BE2C (cell line): Measurements from ENCODE around the gene PAPPA.

ENCODE experiments used
- DNase-seq: peaks from one replicate; pipeline ENCODE4 v3.0.0-alpha.2; 2020
- H3K27me3 ChIP-seq: fragments of 250-450 bp; sonication (Bioruptor Pico); 2 replicates; pipeline ENCODE4 v1.5.1; 2020; ENCODE audit warnings: mild to moderate bottlenecking
- H3K36me3 ChIP-seq: fragments of 250-450 bp; sonication (Bioruptor Pico); 2 replicates; pipeline ENCODE4 v1.5.1; 2020; ENCODE audit warnings: mild to moderate bottlenecking
- H3K4me1 ChIP-seq: fragments of 250-450 bp; sonication (Bioruptor Pico); 2 replicates; pipeline ENCODE4 v1.5.1; 2020
- H3K4me3 ChIP-seq: 2 replicates; pipeline ENCODE4 v1.5.1; 2011; ENCODE audit warnings: low read depth, low read length
- H3K9me3 ChIP-seq: fragments of 250-450 bp; sonication (Bioruptor Pico); 2 replicates; pipeline ENCODE4 v1.5.1; 2020
- CTCF ChIP-seq: IDR thresholded peaks from 2 replicates; pipeline ENCODE4 v1.5.1; 2012; ENCODE audit warnings: mild to moderate bottlenecking, low read depth, low read length

Gene PAPPA

GRCh38 chr9:116276196-116276493 lies 122.6 kb downstream of the PAPPA start:
- TF ChIP-seq CTCF = no peak
- DNase-seq = no peak
- Histone ChIP-seq H3K9me3 (no peaks in the 10 kb centered on the region), H3K36me3 (no peaks in the 10 kb centered on the region; the same call in 1 of the 2 replicates), H3K4me3 (no peak overlapping the region), H3K27me3 (no peaks in the 10 kb centered on the region), H3K4me1 (no peaks in the 10 kb centered on the region)

DNA sequence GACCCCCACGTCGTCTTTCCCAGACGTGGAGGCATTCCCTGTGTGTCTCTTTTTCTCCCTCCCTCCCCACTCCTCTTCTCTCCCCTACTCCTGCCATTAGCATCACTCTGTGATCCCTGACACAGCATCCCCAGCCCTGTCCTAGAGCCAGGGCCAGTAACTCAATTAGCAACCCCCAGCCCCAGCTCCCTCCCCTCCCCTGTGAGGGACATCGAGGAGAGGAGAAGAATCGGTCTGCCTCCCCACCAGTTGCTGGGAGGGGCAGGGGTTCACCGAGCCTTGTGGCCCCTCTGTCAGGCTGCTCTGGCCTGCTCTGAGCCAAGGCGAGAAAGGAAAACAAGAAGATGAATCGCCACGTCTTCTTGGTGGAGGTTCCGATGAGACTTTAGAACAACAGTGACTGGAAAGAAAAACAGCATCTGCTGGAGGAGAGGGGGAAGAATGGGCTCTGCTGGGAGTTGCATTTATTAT lies 123.1 kb downstream of the PAPPA start:
- no peaks in the 10 kb centered on the region; the same call in 1 of the 2 replicates for H3K36me3 ChIP-seq
- H3K4me1 ChIP-seq = no peaks in the 10 kb centered on the region
- no peak for DNase-seq
- TF ChIP-seq CTCF = no peak
- no peak overlapping the region for H3K4me3 ChIP-seq
- H3K9me3 ChIP-seq = no peaks in the 10 kb centered on the region
- no peaks in the 10 kb centered on the region for H3K27me3 ChIP-seq

DNA sequence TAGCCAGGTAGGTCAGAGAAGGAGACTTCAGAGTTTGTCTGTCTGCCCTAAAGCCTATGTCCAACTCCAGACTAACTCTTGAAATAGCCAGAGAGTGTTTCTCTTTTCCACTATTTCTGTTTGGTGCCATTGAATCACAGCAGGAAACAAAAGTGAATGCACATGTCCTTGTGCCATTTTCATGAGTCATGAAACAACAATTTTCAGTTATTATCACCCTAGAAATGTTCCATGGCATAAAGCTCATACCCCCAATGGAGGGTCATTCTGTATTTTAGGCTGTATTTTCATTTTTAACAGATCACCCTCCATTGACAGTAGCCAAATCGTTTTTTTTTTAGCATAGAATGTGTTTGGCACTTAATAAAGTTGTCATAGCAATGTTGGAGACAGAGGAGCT lies 124.7 kb downstream of the PAPPA start:
- DNase-seq = no peak
- no peaks in the 10 kb centered on the region for H3K27me3 ChIP-seq
- no peak for TF ChIP-seq CTCF
- no peaks in the 10 kb centered on the region for H3K9me3 ChIP-seq
- H3K4me1 ChIP-seq = peaks cover 11% of the 10 kb centered on the region
- H3K36me3 ChIP-seq = no peaks in the 10 kb centered on the region
- H3K4me3 ChIP-seq = no peak overlapping the region

GRCh38 chr9:116279230-116279629 lies 125.6 kb downstream of the PAPPA start:
- TF ChIP-seq CTCF = no peak
- H3K36me3 ChIP-seq = no peaks in the 10 kb centered on the region
- H3K27me3 ChIP-seq = no peaks in the 10 kb centered on the region
- no peak overlapping the region for H3K4me3 ChIP-seq
- H3K9me3 ChIP-seq = no peaks in the 10 kb centered on the region
- peaks cover 15% of the 10 kb centered on the region for H3K4me1 ChIP-seq
- DNase-seq = no peak

- Histone ChIP-seq H3K9me3 (no peaks in the 10 kb centered on the region), H3K36me3 (no peaks in the 10 kb centered on the region), H3K27me3 (no peaks in the 10 kb centered on the region), H3K4me3 (no peak overlapping the region), H3K4me1 (peaks cover 15% of the 10 kb centered on the region)
- TF ChIP-seq CTCF = no peak
- no peak for DNase-seq
These were observed 126.9 kb downstream of the PAPPA start for GRCh38 chr9:116280529-116280928.

DNA sequence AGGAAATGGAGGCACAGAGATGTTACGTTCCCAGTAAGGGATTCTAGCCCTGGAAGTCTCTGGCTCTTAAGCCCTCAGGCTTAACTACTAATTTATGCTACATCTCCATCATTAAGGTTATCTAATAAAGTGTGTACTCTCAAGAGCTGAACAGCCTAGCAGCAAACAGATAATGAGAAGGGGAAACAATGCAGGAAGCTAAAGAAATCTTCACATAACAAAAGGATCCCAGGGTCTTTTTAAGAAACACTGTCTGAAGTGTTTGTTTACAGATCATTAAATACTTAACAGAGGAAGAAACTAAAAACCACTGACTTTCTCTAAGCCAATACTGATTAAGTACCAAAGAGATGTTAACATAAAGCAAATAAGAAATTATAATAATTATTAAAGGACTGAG lies 129.0 kb downstream of the PAPPA start:
- Histone ChIP-seq H3K27me3 (no peaks in the 10 kb centered on the region), H3K4me1 (peaks cover 15% of the 10 kb centered on the region), H3K9me3 (no peaks in the 10 kb centered on the region), H3K36me3 (no peaks in the 10 kb centered on the region), H3K4me3 (no peak overlapping the region)
- no peak for DNase-seq
- no peak for TF ChIP-seq CTCF
